GM12873 (cell line): ENCODE data around the gene SMAD3.

Experiments used
- TF ChIP-seq, protein P1 (sequence below): IDR thresholded peaks from 2 replicates; pipeline ENCODE4 v1.5.1; 2012; ENCODE audit warnings: low read depth, mild to moderate bottlenecking, moderate library complexity, low read length, control low read depth; ENCODE audit not compliant: insufficient read depth; ENCODE audit errors: missing control alignments

SMAD3 gene

GRCh38 chr15:67224889-67225288, 159.5 kb downstream of the SMAD3 start:
- TF ChIP-seq, protein P1, sequence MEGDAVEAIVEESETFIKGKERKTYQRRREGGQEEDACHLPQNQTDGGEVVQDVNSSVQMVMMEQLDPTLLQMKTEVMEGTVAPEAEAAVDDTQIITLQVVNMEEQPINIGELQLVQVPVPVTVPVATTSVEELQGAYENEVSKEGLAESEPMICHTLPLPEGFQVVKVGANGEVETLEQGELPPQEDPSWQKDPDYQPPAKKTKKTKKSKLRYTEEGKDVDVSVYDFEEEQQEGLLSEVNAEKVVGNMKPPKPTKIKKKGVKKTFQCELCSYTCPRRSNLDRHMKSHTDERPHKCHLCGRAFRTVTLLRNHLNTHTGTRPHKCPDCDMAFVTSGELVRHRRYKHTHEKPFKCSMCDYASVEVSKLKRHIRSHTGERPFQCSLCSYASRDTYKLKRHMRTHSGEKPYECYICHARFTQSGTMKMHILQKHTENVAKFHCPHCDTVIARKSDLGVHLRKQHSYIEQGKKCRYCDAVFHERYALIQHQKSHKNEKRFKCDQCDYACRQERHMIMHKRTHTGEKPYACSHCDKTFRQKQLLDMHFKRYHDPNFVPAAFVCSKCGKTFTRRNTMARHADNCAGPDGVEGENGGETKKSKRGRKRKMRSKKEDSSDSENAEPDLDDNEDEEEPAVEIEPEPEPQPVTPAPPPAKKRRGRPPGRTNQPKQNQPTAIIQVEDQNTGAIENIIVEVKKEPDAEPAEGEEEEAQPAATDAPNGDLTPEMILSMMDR: no peak

DNA sequence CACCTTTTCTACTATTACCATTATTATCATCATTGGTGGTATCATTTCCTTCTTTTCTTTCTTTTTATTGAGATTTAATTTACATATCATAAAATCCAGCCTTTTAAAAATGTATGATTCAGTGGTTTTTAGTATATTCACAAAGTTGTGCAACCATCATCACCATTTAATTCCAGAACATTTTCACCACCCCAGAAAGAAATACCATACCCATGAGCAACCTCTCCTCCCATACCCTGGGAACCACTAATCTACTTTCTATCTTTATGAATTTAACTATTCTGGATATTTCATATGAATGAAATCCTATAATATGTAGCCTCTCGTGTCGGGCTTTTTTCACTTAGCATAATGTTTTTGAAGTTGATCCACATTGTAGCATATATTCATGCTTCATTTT, 159.9 kb downstream of the SMAD3 start:
- TF ChIP-seq, protein P1: no peak

DNA sequence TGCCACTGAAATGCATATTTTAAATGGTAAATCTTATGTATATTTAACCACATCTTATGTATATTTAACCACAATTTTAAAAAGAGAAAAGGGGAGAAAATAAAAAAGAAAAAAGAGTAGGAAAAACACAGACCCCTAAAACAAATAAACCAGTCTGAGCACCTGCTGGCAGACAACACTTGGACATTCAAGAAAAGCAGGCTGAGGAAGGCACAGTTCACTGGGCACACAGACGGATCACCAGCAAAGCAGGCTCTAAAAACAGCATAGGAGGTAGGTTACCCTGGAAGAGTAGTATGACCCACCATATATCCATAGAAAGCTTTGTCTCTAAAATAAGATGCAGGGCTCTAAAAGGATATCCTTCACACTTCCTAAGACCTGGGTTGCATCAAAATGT, 162.0 kb downstream of the SMAD3 start:
- TF ChIP-seq, protein P1: no peak

GRCh38 chr15:67227846-67228245, 162.4 kb downstream of the SMAD3 start:
- TF ChIP-seq, protein P1: no peak

- TF ChIP-seq, protein P1: no peak
Observed at GRCh38 chr15:67228286-67228685, 162.9 kb downstream of the SMAD3 start.

DNA sequence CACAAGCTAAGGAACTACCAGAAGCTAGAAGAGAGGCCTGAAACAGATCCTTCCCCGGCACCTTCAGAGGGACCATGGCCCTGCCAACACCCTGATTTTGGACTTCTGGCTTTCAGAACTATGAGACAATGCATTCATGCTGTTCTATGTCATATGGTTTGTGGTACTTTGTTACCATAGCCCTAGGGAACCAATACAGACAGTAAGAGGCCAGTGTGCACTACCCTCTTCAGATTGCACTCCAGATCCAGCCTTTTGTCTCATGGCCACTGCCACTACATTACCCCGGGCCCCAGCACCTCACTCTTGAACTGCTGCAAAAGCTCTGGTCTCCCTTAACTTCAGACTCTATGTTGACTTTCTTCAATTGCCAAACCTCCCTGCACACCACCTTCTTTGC, 165.1 kb downstream of the SMAD3 start:
- TF ChIP-seq, protein P1: no peak

DNA sequence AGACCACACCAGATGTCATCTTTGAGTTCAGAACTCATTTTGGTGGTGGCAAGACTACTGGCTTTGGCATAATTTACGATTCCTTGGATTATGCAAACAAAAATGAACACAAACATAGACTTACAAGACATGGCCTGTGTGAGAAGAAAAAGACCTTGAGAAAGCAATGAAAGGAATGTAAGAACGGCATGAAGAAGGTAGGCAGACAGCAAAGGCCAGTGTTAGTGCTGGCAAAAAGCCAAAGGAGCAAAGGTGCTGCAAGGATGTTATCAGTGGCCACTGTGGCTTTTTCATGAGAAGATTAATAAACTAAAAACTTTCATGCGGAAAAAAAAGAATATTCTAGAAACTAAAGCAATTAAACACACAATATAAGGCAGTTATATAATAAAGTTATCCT, 167.2 kb downstream of the SMAD3 start:
- TF ChIP-seq, protein P1: no peak
